Measurements from ENCODE around the gene TPD52L2.
A peak's percentile ranks its signal among the peaks of the same experiment; 100 is the strongest.
"Not testable (repeated sequence)": the region's sequence is repeated elsewhere in the genome, so short reads cannot be mapped to it uniquely, and the experiment has no call there.

Gene TPD52L2

GRCh38 chr20:63858393-63859165, 6.5 kb upstream of the TPD52L2 start:
- no peaks in the 10 kb centered on the region for H3K9me3 Mint-ChIP-seq
- H3K27ac Mint-ChIP-seq = peak overlapping the region; percentile 59
- no peaks in the 10 kb centered on the region for H3K27me3 Mint-ChIP-seq
- H3K36me3 Mint-ChIP-seq (ENCODE audit: low read depth) = peaks cover 11% of the 10 kb centered on the region
- H3K4me1 Mint-ChIP-seq (ENCODE audit: low read depth) = peaks cover 31% of the 10 kb centered on the region
- H3K4me3 Mint-ChIP-seq = no peak overlapping the region

- Mint-ChIP-seq H3K27ac (peak overlapping the region; percentile 59), H3K9me3 (no peaks in the 10 kb centered on the region), H3K4me1 (ENCODE audit: low read depth) (peaks cover 36% of the 10 kb centered on the region), H3K4me3 (no peak overlapping the region), H3K36me3 (ENCODE audit: low read depth) (peaks cover 13% of the 10 kb centered on the region), H3K27me3 (no peaks in the 10 kb centered on the region)
Measured at GRCh38 chr20:63859166-63859699, 5.8 kb upstream of the TPD52L2 start.

DNA sequence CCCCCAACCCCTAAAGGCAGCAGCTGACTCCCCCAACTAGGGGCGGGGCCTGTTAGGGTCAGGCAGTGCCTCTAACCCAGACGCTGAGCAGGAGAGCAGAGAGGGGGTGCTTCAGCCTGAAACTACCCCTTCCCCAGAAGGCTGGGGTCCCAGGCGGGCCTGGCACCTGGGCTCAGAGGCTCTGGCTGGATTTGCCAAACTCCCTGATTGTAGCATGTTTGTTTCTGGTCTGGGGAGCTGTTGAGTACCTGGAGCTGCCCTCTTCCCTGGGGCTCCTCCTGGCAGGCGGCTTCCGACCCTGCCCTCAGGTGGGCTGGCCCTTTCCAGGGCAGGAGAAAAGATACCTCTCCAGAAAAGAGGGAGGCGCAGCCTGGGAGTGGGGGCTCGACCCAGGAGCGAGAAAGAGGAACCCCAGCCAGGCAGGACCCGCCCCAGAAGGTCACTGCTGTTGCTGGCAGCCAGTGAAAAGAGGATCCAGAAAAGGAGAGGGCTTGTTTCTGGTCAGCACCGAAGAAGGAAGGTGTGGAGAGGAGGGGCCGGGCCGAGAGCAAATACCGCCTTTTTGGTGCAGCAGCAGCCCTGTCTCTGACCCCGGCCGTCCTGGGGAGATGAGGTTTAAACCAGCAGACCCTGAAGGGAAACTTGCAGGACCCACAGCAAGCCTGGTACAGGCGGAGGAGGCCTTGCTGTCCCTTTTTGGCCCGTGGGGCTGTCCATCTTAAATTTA, 4.6 kb upstream of the TPD52L2 start:
- Mint-ChIP-seq H3K36me3 (ENCODE audit: low read depth) (peaks cover 13% of the 10 kb centered on the region), H3K27ac (no peak overlapping the region), H3K27me3 (no peaks in the 10 kb centered on the region), H3K4me3 (no peak overlapping the region), H3K4me1 (ENCODE audit: low read depth) (peaks cover 36% of the 10 kb centered on the region), H3K9me3 (no peaks in the 10 kb centered on the region)

DNA sequence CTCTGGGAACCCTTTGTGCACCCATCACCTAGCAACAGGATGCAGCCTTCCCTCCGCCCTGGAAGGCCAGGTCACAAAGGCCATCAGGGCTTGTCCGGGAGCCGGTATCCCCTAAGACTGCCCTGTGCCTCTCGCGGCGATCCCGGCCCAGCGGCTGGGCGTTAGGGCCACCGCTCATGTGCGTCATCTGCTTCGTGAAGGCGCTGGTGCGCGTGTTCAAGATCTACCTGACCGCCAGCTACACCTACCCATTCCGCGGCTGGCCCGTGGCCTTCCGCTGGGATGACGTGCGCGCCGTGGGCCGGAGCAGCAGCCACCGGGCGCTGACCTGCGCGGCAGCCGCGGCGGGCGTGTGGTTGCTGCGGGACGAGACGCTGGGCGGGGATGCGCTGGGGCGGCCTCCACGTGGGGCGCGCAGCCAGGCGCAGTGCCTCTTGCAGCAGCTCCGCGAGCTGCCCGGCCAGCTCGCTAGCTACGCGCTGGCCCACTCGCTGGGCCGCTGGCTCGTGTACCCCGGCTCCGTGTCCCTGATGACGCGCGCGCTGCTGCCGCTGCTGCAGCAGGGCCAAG, 3.6 kb upstream of the TPD52L2 start, which contains the start of gene ABHD16B:
Gene ABHD16B (plus strand): TSS at position 134 of the 570 bp plus-strand sequence. CDS start 43 bp downstream, at position 177.
- Mint-ChIP-seq H3K36me3 (ENCODE audit: low read depth) (peaks cover 13% of the 10 kb centered on the region), H3K4me1 (ENCODE audit: low read depth) (peaks cover 45% of the 10 kb centered on the region), H3K9me3 (no peaks in the 10 kb centered on the region), H3K27me3 (no peaks in the 10 kb centered on the region), H3K4me3 (no peak within 1 kb of the TSS), H3K27ac (no peak within 1 kb of the TSS)

DNA sequence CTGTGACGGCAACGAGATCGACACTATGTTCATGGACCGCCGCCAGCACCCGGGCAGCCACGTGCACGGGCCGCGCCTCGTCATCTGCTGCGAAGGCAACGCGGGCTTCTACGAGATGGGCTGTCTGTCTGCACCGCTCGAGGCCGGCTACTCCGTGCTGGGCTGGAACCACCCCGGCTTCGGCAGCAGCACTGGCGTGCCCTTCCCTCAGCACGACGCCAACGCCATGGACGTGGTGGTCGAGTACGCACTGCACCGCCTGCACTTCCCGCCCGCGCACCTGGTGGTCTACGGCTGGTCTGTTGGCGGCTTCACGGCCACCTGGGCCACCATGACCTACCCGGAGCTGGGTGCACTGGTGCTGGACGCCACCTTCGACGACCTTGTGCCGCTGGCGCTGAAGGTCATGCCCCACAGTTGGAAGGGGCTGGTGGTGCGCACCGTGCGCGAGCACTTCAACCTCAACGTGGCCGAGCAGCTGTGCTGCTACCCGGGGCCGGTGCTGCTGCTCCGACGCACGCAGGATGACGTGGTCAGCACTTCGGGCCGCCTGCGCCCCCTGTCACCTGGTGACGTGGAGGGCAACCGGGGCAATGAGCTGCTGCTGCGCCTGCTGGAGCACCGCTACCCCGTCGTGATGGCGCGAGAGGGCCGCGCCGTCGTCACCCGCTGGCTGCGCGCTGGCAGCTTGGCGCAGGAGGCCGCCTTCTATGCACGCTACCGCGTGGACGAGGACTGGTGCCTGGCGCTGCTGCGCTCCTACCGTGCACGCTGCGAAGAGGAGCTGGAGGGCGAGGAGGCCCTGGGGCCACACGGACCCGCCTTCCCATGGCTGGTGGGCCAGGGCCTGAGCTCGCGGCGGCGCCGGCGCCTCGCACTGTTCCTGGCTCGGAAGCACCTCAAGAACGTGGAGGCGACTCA, 2.8 kb upstream of the TPD52L2 start:
- Mint-ChIP-seq H3K36me3 (ENCODE audit: low read depth) (peaks cover 13% of the 10 kb centered on the region), H3K4me1 (ENCODE audit: low read depth) (peaks cover 40% of the 10 kb centered on the region), H3K27ac (no peak overlapping the region), H3K27me3 (no peaks in the 10 kb centered on the region), H3K4me3 (no peak overlapping the region), H3K9me3 (no peaks in the 10 kb centered on the region)

GRCh38 chr20:63863021-63863797, 1.9 kb upstream of the TPD52L2 start:
- Mint-ChIP-seq H3K4me1 (ENCODE audit: low read depth) (peaks cover 33% of the 10 kb centered on the region), H3K27ac (peak overlapping the region; percentile 96), H3K27me3 (no peaks in the 10 kb centered on the region), H3K4me3 (peak overlapping the region; percentile 93), H3K9me3 (no peaks in the 10 kb centered on the region), H3K36me3 (ENCODE audit: low read depth) (peaks cover 17% of the 10 kb centered on the region)

DNA sequence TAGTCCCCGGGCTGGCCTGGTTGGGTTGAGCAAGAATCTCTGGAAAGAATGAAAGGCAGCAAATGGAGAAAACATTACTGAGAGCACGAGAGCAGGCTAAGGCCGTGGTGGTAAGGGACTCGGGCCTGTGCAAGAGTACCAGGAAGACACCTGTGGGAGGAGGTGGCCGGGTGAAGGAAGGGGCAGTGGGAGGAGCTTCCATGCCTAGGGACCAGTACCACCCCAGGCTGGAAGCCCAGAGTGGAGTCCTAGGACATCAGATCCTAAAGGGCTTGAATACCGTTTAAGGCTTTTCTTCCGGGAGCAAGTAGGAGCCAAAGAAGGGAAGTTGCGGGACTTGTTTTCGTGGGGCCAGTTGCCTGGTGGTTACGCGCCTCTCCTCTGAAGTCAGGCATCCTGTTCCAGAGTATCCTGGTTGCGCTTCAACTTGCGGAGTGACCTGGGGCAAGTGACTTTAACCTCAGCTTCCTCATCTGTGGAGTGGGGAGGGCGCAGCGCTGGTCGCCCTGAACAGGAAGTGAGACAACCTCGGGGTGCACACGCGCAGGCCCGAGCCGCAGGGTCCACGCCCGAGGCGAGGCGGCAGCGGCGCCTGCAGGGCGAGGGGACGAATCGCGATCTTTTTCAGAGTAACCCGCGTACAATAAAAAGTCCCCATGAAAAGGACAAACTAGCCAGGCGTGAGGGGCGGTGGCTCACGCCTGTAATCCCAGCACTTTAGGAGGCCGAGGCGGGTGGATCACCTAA, 1.1 kb upstream of the TPD52L2 start:
- Mint-ChIP-seq H3K9me3 (no peaks in the 10 kb centered on the region), H3K27ac (peak overlapping the region; percentile 96), H3K4me1 (ENCODE audit: low read depth) (peaks cover 25% of the 10 kb centered on the region), H3K36me3 (ENCODE audit: low read depth) (peaks cover 21% of the 10 kb centered on the region), H3K4me3 (peak overlapping the region; percentile 93), H3K27me3 (no peaks in the 10 kb centered on the region)

- Mint-ChIP-seq H3K4me3 (peak overlapping the region; percentile 93), H3K9me3 (no peaks in the 10 kb centered on the region), H3K4me1 (ENCODE audit: low read depth) (peaks cover 20% of the 10 kb centered on the region), H3K27me3 (no peaks in the 10 kb centered on the region), H3K36me3 (ENCODE audit: low read depth) (peaks cover 27% of the 10 kb centered on the region), H3K27ac (peak overlapping the region; percentile 96)
Measured at GRCh38 chr20:63864545-63864977, 509 bp upstream of the TPD52L2 start.

- H3K27me3 Mint-ChIP-seq, H3K27ac Mint-ChIP-seq, H3K9me3 Mint-ChIP-seq: not testable (repeated sequence)
- peak overlapping the region; percentile 93 for H3K4me3 Mint-ChIP-seq
- peaks cover 33% of the 10 kb centered on the region for H3K36me3 Mint-ChIP-seq (ENCODE audit: low read depth)
- H3K4me1 Mint-ChIP-seq (ENCODE audit: low read depth) = peaks cover 21% of the 10 kb centered on the region
Measured at GRCh38 chr20:63867042-63867441, 2.0 kb downstream of the TPD52L2 start.

DNA sequence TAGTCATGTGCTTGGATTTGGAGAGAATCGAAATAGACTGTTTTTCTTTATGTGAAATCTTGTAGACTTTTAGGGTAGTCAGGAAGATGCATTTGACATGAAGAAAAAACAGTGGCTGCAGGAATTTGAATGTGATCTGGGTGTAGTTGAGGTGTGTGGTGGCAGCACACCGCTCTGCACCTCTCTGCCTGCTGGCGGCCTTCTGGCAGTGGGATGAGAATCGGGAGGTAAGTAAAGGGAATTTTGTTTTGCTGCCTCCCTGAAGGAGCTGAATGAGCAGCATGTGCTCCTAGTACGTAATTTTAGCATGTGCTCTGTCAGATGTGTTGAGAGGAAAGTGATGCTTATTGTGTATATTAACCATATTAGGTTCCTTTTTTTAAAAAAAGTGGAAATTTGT, 3.2 kb downstream of the TPD52L2 start:
- Mint-ChIP-seq H3K4me1 (ENCODE audit: low read depth) (peaks cover 27% of the 10 kb centered on the region), H3K27ac (no peak overlapping the region), H3K4me3 (no peak overlapping the region), H3K27me3 (no peaks in the 10 kb centered on the region), H3K36me3 (ENCODE audit: low read depth) (peaks cover 38% of the 10 kb centered on the region), H3K9me3 (no peaks in the 10 kb centered on the region)

GRCh38 chr20:63873477-63873971, 8.5 kb downstream of the TPD52L2 start:
- Mint-ChIP-seq H3K9me3 (no peaks in the 10 kb centered on the region), H3K27me3 (no peaks in the 10 kb centered on the region), H3K4me1 (ENCODE audit: low read depth) (peaks cover 15% of the 10 kb centered on the region), H3K4me3 (peak overlapping the region; percentile 53), H3K27ac (peak overlapping the region; percentile 75), H3K36me3 (ENCODE audit: low read depth) (peaks cover 59% of the 10 kb centered on the region)

DNA sequence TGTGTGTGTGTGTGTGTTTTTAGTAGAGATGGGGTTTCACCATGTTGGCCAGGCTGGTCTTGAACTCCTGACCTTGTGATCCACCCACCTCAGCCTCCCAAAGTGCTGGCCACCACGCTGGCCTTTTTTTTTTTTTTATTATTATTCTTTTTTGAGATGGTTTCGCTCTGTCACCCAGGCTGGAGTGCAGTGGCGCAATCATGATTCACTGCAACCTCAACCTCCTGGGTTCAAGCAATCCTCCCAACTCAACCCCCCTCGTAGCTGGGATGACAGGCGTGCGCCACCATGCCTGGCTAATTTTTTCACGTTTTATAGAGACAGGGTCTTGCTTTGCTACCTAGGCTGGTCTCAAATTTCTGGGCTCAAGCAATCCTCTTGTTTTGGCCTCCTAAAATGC, 9.2 kb downstream of the TPD52L2 start:
- peaks cover 15% of the 10 kb centered on the region for H3K4me1 Mint-ChIP-seq (ENCODE audit: low read depth)
- H3K9me3 Mint-ChIP-seq, H3K27me3 Mint-ChIP-seq, H3K4me3 Mint-ChIP-seq, H3K27ac Mint-ChIP-seq: not testable (repeated sequence)
- peaks cover 55% of the 10 kb centered on the region for H3K36me3 Mint-ChIP-seq (ENCODE audit: low read depth)

DNA sequence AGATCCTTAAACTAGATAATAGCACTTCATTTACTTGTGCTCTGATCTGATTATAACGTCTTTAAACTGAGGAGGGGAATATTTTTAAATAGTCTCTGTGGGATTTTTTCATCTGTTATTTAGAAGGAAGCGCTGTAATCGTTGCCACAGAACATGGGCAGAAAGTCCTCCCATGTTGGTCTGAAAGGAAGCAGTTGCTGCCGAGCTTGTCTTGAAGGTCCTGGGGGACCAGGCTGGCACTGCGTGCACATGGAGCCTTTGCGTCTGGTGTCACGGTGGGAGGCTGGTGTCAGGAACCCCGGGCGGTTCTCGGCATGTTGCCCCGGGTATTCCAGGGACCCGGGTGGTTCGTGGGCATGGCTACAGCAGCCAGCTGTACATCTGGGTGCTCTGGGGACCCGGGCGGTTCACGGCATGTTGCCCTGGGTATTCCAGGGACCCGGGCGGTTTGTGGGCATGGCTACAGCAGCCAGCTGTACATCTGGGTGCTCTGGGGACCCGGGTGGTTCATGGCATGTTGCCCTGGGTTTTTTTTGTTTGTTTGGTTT, 11.5 kb downstream of the TPD52L2 start:
- H3K4me1 Mint-ChIP-seq (ENCODE audit: low read depth) = peaks cover 15% of the 10 kb centered on the region
- no peak overlapping the region for H3K4me3 Mint-ChIP-seq
- peaks cover 45% of the 10 kb centered on the region for H3K36me3 Mint-ChIP-seq (ENCODE audit: low read depth)

More for the DNA sequence above, 11.5 kb downstream of the TPD52L2 start:
- H3K9me3 Mint-ChIP-seq = no peaks in the 10 kb centered on the region
- H3K27ac Mint-ChIP-seq = no peak overlapping the region
- H3K27me3 Mint-ChIP-seq = no peaks in the 10 kb centered on the region
